Raji (cell line): ENCODE results near the gene TNFRSF12A.

Experiments used
- POLR2A ChIP-seq: IDR thresholded peaks from 2 replicates; pipeline ENCODE4 v1.6.1; 2011; ENCODE audit warnings: low read depth, low read length, control low read depth; ENCODE audit not compliant: insufficient read depth

TNFRSF12A gene

DNA sequence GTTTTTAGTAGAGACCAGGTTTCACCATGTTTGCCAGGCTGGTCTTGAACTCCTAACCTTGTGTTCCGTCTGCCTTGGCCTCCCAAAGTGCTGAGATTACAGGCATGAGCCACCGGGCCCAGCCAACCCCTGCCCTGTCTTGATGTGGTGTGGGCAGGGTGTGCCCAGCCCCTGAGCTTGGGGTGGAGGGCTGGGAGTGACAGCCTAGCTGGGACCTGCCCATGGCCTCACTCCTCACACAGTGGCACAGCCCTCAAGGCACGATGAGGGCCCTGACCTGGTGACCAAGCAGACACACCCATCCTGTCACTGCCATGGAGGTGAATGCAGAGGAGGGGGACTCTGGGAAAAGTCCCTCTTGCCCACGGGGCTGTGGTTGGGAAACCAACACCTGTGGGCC lies 48.3 kb downstream of the TNFRSF12A start:
- TF ChIP-seq POLR2A: no peak

DNA sequence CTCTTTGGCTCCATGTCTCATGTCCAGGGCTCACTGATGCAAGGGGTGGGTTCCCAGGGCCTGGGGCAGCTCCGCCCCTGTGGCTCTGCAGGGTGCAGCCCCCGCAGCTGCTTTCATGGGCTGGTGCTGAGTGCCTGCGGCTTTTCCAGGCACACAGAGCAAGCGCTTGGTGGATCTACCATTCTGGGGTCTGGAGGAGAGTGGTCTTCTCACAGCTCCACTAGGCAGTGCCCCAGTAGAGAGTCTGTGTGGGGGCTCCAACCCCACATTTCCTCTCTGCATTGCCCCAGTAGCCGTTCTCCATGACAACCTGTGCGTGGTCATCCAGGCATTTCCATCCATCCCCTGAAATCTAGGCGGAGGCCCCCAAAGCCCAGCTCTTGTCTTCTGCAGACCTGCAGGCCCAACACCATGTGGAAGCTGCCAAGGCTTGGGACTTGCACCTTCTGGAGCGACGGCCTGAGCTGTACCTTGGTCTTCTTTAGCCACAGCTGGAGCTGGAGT lies 50.5 kb downstream of the TNFRSF12A start:
- no peak for TF ChIP-seq POLR2A

DNA sequence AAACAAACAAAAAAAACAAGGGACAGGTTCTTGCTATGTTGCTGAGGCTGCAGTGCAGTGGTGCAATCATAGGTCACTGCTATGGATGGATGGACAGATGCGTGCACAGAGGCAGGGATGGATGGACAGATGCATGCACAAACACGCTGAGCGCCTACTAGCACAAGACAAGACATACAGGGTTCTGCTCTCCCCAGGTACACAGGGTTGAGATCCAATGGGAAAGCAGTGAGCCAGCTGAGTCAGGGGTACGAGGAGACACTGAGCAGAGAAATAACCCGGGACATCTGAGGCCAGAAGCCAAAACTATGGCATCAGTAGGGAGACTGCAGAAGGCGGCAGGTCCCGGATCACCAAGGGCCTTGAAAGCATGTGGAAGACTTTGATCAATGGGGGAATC lies 51.5 kb downstream of the TNFRSF12A start:
- TF ChIP-seq POLR2A: no peak
